ENCODE data around the gene CENPH. TPM values are rescaled to one million over a fixed set of nuclear protein-coding genes. Genes with fewer than 3 reads are reported as not detected.
A peak's percentile ranks its signal among the peaks of the same experiment; 100 is the strongest.

The CENPH gene
- total and polyA plus RNA-seq, 2 of the 13 experiments (the other 11 are each of a cell fraction or from before 2014, with no cell fraction given) = 11.2 to 28.8 TPM

GRCh38 chr5:69234457-69235268, 45.3 kb downstream of the CENPH start, which contains the start of gene CDK7 (continued):
- TF ChIP-seq PHF21A (CRISPR knock-in tag; IDR thresholded peaks at IDR 0.05) (0 out of 2 replicates have a peak, but pooled peaks have one; percentile 26), ZNF883 (CRISPR knock-in tag; IDR thresholded peaks at IDR 0.05; ENCODE audit: not compliant biosample characterization) (no peak), NFKBIZ (CRISPR knock-in tag; IDR thresholded peaks at IDR 0.05) (no peak), ATF1 (CRISPR knock-in tag; IDR thresholded peaks at IDR 0.05) (peak; percentile 17; the same call in 1 of the 2 replicates), ZNF354B (CRISPR knock-in tag; IDR thresholded peaks at IDR 0.05) (no peak), RNF2 (conservative IDR thresholded peaks at IDR 0.05; ENCODE audit: low read depth) (no peak), ZNF282 (IDR thresholded peaks at IDR 0.05; ENCODE audit: partially characterized antibody) (no peak), ZNF281 (CRISPR knock-in tag; IDR thresholded peaks at IDR 0.05; ENCODE audit: borderline replicate concordance) (no peak), SIN3B (IDR thresholded peaks at IDR 0.05; ENCODE audit: low read length) (peak; percentile 69; the same call in 1 of the 2 replicates), NAIF1 (CRISPR knock-in tag; IDR thresholded peaks at IDR 0.05; ENCODE audit: borderline replicate concordance) (peak; percentile 67; the same call in 1 of the 2 replicates), SMYD3 (CRISPR knock-in tag; IDR thresholded peaks at IDR 0.05) (no peak; the same call in 1 of the 2 replicates), ATM (IDR thresholded peaks at IDR 0.05; ENCODE audit: borderline replicate concordance) (no peak), FOXK2 (IDR thresholded peaks at IDR 0.05) (peak; percentile 76), SOX6 (IDR thresholded peaks at IDR 0.05) (no peak), SOX6 (CRISPR knock-in tag; IDR thresholded peaks at IDR 0.05) (peak; percentile 33; the same call in 1 of the 2 replicates), ELF1 (CRISPR knock-in tag; IDR thresholded peaks at IDR 0.05) (peak; percentile 96), ZSCAN31 (CRISPR knock-in tag; IDR thresholded peaks at IDR 0.05; ENCODE audit: low read depth) (no peak), ZNF275 (CRISPR knock-in tag; IDR thresholded peaks at IDR 0.05; ENCODE audit: borderline replicate concordance) (no peak)
- TF ChIP-seq, protein P1, sequence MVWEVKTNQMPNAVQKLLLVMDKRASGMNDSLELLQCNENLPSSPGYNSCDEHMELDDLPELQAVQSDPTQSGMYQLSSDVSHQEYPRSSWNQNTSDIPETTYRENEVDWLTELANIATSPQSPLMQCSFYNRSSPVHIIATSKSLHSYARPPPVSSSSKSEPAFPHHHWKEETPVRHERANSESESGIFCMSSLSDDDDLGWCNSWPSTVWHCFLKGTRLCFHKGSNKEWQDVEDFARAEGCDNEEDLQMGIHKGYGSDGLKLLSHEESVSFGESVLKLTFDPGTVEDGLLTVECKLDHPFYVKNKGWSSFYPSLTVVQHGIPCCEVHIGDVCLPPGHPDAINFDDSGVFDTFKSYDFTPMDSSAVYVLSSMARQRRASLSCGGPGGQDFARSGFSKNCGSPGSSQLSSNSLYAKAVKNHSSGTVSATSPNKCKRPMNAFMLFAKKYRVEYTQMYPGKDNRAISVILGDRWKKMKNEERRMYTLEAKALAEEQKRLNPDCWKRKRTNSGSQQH (CRISPR knock-in tag; IDR thresholded peaks at IDR 0.05; ENCODE audit: low read depth) = peak; percentile 91
- TF ChIP-seq, protein P2, sequence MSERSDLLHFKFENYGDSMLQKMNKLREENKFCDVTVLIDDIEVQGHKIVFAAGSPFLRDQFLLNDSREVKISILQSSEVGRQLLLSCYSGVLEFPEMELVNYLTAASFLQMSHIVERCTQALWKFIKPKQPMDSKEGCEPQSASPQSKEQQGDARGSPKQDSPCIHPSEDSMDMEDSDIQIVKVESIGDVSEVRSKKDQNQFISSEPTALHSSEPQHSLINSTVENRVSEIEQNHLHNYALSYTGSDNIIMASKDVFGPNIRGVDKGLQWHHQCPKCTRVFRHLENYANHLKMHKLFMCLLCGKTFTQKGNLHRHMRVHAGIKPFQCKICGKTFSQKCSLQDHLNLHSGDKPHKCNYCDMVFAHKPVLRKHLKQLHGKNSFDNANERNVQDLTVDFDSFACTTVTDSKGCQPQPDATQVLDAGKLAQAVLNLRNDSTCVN (CRISPR knock-in tag; IDR thresholded peaks at IDR 0.05; ENCODE audit: borderline replicate concordance) = peak; percentile 45; the same call in 1 of the 2 replicates
- TF ChIP-seq, protein P3, sequence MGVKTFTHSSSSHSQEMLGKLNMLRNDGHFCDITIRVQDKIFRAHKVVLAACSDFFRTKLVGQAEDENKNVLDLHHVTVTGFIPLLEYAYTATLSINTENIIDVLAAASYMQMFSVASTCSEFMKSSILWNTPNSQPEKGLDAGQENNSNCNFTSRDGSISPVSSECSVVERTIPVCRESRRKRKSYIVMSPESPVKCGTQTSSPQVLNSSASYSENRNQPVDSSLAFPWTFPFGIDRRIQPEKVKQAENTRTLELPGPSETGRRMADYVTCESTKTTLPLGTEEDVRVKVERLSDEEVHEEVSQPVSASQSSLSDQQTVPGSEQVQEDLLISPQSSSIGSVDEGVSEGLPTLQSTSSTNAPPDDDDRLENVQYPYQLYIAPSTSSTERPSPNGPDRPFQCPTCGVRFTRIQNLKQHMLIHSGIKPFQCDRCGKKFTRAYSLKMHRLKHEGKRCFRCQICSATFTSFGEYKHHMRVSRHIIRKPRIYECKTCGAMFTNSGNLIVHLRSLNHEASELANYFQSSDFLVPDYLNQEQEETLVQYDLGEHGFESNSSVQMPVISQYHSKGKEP (CRISPR knock-in tag; IDR thresholded peaks at IDR 0.05) = no peak
- TF ChIP-seq, protein P4, sequence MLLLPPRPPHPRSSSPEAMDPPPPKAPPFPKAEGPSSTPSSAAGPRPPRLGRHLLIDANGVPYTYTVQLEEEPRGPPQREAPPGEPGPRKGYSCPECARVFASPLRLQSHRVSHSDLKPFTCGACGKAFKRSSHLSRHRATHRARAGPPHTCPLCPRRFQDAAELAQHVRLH (CRISPR knock-in tag; IDR thresholded peaks at IDR 0.05; ENCODE audit: borderline replicate concordance, low read depth) = peak; percentile 71; the same call in 1 of the 2 replicates

Measured in HepG2 (cell line).